Esophagus muscularis mucosa (tissue), 4 donors: ENCODE results near the gene NBEAL2. TPM values are rescaled to one million over a fixed set of nuclear protein-coding genes. Genes with fewer than 3 reads are reported as not detected.

Experiments used
- DNase-seq: peaks from one replicate; pipeline ENCODE4 v3.0.0-alpha.2; 2017; ENCODE audit errors: extremely low spot score
- H3K27ac ChIP-seq, 4 donors: fragments of 200-600 bp; sonication (generic); replicated peaks in 1 of 4; 1 replicate in 3 of 4; 2 replicates in 1 of 4; pipeline ENCODE4 v1.5.1; 2016 to 2019; ENCODE audit warnings: mild to moderate bottlenecking in 1 of 4
- H3K27me3 ChIP-seq, 4 donors: fragments of 200-600 bp; sonication (generic); one replicate each; pipeline versions ENCODE4 v1.5.1 to v1.6.0; 2016 to 2019
- H3K36me3 ChIP-seq, 4 donors: fragments of 200-600 bp; sonication (generic); one replicate each; pipeline ENCODE4 v1.5.1; 2016 to 2019
- H3K4me1 ChIP-seq, 4 donors: fragments of 200-600 bp; sonication (generic); one replicate each; pipeline ENCODE4 v1.5.1; 2016 to 2019
- H3K4me3 ChIP-seq, 4 donors: fragments of 200-600 bp; sonication (generic); 1 replicate in 2 of 4; 2 replicates in 2 of 4; pipeline ENCODE4 v1.5.1; 2016 to 2019; ENCODE audit warnings: mild to moderate bottlenecking in 4 of 4, moderate library complexity in 1 of 4
- H3K9me3 ChIP-seq, 4 donors: fragments of 200-600 bp; sonication (generic); 1 replicate in 3 of 4; 2 replicates in 1 of 4; pipeline ENCODE4 v1.5.1; 2016 to 2019
- CTCF ChIP-seq, 3 experiments: fragments of 200-600 bp in 2 of 3; fragments of 450-650 bp in 1 of 3; sonication (generic) in 2 of 3; IDR thresholded peaks; one replicate each; pipeline ENCODE4 v1.5.1; 2017 to 2019; ENCODE audit warnings: antibody characterized with exemption in 3 of 3, mild to moderate bottlenecking in 2 of 3, moderate library complexity in 1 of 3
- EP300 ChIP-seq: sonication (generic); formaldehyde crosslinking; IDR thresholded peaks from one replicate; pipeline ENCODE4 v1.6.1; 2017; ENCODE audit warnings: antibody characterized with exemption
- POLR2A ChIP-seq: fragments of 450-650 bp; IDR thresholded peaks from one replicate; pipeline ENCODE4 v1.6.1; 2017; ENCODE audit warnings: antibody characterized with exemption, moderate library complexity, mild to moderate bottlenecking, low read depth
- POLR2AphosphoS5 ChIP-seq, 2 donors: sonication (generic); formaldehyde crosslinking; IDR thresholded peaks; one replicate each; pipeline ENCODE4 v1.6.1; 2017; ENCODE audit warnings: antibody characterized with exemption in 2 of 2
- WGBS: methylation state at CpG from one replicate; pipeline ENCODE4 v1.1.5; 2018; 5-methylcytosine and 5-hydroxymethylcytosine counted together
- intact Hi-C: fragments of 100-400 bp; cut with DNase I; formaldehyde crosslinking; loops from one replicate; pipeline ENCODE4 v1.15.1; 2023
- total RNA-seq, 4 donors: library from RNA; depleted of rRNA; stranded (reverse); fragments of >200 nt; gene quantifications; one replicate each; pipeline versions ENCODE4 v1.1.0 to v1.2.1, GENCODE V29; 2016

The NBEAL2 gene
- total RNA-seq, 4 donors from 2014 or later = 16.6 to 22.1 (median 21.2) TPM

- TF ChIP-seq POLR2A (no peak), POLR2AphosphoS5 (IDR thresholded peaks at IDR 0.05) (no peak), EP300 (no peak), CTCF (IDR thresholded peaks at IDR 0.05) (no peak)
- Histone ChIP-seq H3K4me3 (no peak overlapping the region), H3K36me3 (peaks cover 1 to 48% (median 22%) of the 10 kb centered on the region in 4 donors), H3K27me3 (no peaks in the 10 kb centered on the region), H3K4me1 (peaks cover 12 to 15% (median 15%) of the 10 kb centered on the region in 4 donors), H3K9me3 (no peaks in the 10 kb centered on the region), H3K27ac (no peak overlapping the region)
- DNase-seq = no peak
- 82% methylated on average over 4 of the region's 6 CpGs for WGBS
- intact Hi-C loops = no loop called here
Measured at GRCh38 chr3:47011371-47011770, 31.9 kb downstream of the NBEAL2 start.

- Histone ChIP-seq H3K4me3 (no peak overlapping the region), H3K27me3 (no peaks in the 10 kb centered on the region), H3K36me3 (peaks cover 14 to 49% (median 33%) of the 10 kb centered on the region in 4 donors), H3K9me3 (no peaks in the 10 kb centered on the region), H3K27ac (no peak overlapping the region), H3K4me1 (peaks cover 12 to 15% (median 15%) of the 10 kb centered on the region in 4 donors)
- intact Hi-C loops = no loop called here
- DNase-seq = no peak
- 90% methylated on average over 5 of the region's 10 CpGs for WGBS
- TF ChIP-seq POLR2A = no peak
- no peak for TF ChIP-seq EP300
- no peak for TF ChIP-seq CTCF (IDR thresholded peaks at IDR 0.05)
- no peak for TF ChIP-seq POLR2AphosphoS5 (IDR thresholded peaks at IDR 0.05)
Measured at GRCh38 chr3:47012342-47013230, 33.1 kb downstream of the NBEAL2 start.

- TF ChIP-seq CTCF (IDR thresholded peaks at IDR 0.05) (no peak), POLR2AphosphoS5 (IDR thresholded peaks at IDR 0.05) (no peak), POLR2A (no peak), EP300 (no peak)
- H3K9me3 ChIP-seq = no peaks in the 10 kb centered on the region
- peaks cover 20 to 56% (median 39%) of the 10 kb centered on the region in 4 donors for H3K36me3 ChIP-seq
- no peak for DNase-seq
- WGBS = 93% methylated on average over 3 of the region's 3 CpGs
- H3K4me1 ChIP-seq = peaks cover 12 to 15% (median 15%) of the 10 kb centered on the region in 4 donors
- no peak overlapping the region for H3K27ac ChIP-seq
- H3K4me3 ChIP-seq = no peak overlapping the region
- intact Hi-C loops = no loop called here
- H3K27me3 ChIP-seq = no peaks in the 10 kb centered on the region
Measured at GRCh38 chr3:47013231-47013630, 33.8 kb downstream of the NBEAL2 start.

GRCh38 chr3:47014036-47014435 lies 34.6 kb downstream of the NBEAL2 start:
- DNase-seq = no peak
- intact Hi-C loops = no loop called here
- Histone ChIP-seq H3K27me3 (no peaks in the 10 kb centered on the region), H3K4me3 (no peak overlapping the region), H3K9me3 (no peaks in the 10 kb centered on the region), H3K27ac (no peak overlapping the region), H3K4me1 (peaks cover 8 to 11% (median 10%) of the 10 kb centered on the region in 4 donors), H3K36me3 (peaks cover 21 to 64% (median 44%) of the 10 kb centered on the region in 4 donors)
- TF ChIP-seq POLR2AphosphoS5 (IDR thresholded peaks at IDR 0.05) = no peak
- TF ChIP-seq CTCF (IDR thresholded peaks at IDR 0.05) = no peak
- no peak for TF ChIP-seq EP300
- no peak for TF ChIP-seq POLR2A
